Measurements from ENCODE around the gene RNF146. TPM values are rescaled to one million over a fixed set of nuclear protein-coding genes. Genes with fewer than 3 reads are reported as not detected.

The RNF146 gene
- total and polyA plus RNA-seq, 2 of the 13 experiments (the other 11 are each of a cell fraction or from before 2014, with no cell fraction given): 18.8 to 27.6 TPM

DNA sequence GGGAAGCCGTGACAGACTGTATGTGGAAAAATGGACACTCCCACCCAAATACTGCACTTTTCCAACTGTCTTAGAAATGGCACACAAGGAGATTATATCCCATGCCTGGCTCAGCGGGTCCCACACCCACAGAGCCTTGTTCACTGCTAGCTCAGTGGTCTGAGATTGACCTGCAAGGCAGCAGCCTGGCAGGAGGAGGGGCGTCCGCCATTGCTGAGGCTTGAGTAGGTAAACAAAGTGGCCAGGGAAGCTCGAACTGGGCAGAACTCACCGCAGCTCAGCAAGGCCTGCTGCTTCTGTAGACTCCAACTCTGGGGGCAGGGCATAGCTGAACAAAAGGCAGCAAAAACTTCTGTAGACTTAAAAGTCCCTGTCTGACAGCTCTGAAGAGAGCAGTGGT is 11.4 kb upstream of the RNF146 start (continued):
- TF ChIP-seq, protein P1, sequence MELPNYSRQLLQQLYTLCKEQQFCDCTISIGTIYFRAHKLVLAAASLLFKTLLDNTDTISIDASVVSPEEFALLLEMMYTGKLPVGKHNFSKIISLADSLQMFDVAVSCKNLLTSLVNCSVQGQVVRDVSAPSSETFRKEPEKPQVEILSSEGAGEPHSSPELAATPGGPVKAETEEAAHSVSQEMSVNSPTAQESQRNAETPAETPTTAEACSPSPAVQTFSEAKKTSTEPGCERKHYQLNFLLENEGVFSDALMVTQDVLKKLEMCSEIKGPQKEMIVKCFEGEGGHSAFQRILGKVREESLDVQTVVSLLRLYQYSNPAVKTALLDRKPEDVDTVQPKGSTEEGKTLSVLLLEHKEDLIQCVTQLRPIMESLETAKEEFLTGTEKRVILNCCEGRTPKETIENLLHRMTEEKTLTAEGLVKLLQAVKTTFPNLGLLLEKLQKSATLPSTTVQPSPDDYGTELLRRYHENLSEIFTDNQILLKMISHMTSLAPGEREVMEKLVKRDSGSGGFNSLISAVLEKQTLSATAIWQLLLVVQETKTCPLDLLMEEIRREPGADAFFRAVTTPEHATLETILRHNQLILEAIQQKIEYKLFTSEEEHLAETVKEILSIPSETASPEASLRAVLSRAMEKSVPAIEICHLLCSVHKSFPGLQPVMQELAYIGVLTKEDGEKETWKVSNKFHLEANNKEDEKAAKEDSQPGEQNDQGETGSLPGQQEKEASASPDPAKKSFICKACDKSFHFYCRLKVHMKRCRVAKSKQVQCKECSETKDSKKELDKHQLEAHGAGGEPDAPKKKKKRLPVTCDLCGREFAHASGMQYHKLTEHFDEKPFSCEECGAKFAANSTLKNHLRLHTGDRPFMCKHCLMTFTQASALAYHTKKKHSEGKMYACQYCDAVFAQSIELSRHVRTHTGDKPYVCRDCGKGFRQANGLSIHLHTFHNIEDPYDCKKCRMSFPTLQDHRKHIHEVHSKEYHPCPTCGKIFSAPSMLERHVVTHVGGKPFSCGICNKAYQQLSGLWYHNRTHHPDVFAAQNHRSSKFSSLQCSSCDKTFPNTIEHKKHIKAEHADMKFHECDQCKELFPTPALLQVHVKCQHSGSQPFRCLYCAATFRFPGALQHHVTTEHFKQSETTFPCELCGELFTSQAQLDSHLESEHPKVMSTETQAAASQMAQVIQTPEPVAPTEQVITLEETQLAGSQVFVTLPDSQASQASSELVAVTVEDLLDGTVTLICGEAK (IDR thresholded peaks at IDR 0.05): no peak
- TF ChIP-seq, protein P1 (CRISPR knock-in tag; IDR thresholded peaks at IDR 0.05): no peak
- TF ChIP-seq MBD4 (IDR thresholded peaks at IDR 0.05; ENCODE audit: borderline replicate concordance, low read length): no peak
- TF ChIP-seq YY1 (IDR thresholded peaks at IDR 0.05; ENCODE audit: insufficient read depth, insufficient replicate concordance, low read depth, low read length): peak; percentile 68
- TF ChIP-seq, protein P2, sequence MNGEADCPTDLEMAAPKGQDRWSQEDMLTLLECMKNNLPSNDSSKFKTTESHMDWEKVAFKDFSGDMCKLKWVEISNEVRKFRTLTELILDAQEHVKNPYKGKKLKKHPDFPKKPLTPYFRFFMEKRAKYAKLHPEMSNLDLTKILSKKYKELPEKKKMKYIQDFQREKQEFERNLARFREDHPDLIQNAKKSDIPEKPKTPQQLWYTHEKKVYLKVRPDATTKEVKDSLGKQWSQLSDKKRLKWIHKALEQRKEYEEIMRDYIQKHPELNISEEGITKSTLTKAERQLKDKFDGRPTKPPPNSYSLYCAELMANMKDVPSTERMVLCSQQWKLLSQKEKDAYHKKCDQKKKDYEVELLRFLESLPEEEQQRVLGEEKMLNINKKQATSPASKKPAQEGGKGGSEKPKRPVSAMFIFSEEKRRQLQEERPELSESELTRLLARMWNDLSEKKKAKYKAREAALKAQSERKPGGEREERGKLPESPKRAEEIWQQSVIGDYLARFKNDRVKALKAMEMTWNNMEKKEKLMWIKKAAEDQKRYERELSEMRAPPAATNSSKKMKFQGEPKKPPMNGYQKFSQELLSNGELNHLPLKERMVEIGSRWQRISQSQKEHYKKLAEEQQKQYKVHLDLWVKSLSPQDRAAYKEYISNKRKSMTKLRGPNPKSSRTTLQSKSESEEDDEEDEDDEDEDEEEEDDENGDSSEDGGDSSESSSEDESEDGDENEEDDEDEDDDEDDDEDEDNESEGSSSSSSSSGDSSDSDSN (CRISPR knock-in tag; IDR thresholded peaks at IDR 0.05): 0 out of 2 replicates have a peak, but pooled peaks have one; percentile 17
- TF ChIP-seq ZNF350 (CRISPR knock-in tag; IDR thresholded peaks at IDR 0.05; ENCODE audit: borderline replicate concordance, low read depth): no peak
